Endodermal cell (in vitro differentiated cells): ENCODE measurements around the gene PCDHB3. TPM values are rescaled to one million over a fixed set of nuclear protein-coding genes. Genes with fewer than 3 reads are reported as not detected.
A peak's percentile ranks its signal among the peaks of the same experiment; 100 is the strongest.

Experiments used
- DNase-seq: peaks from one replicate; pipeline ENCODE4 v3.0.0-alpha.2; 2017
- H3K27ac ChIP-seq: 2 replicates; pipeline ENCODE4 v1.5.1; 2013; ENCODE audit warnings: mild to moderate bottlenecking, low read depth, low read length, moderate library complexity
- H3K27me3 ChIP-seq: 2 replicates; pipeline ENCODE4 v1.6.1; 2013; ENCODE audit warnings: mild to moderate bottlenecking, low read length, moderate library complexity; ENCODE audit not compliant: insufficient read depth, control insufficient read depth, poor library complexity, severe bottlenecking
- H3K36me3 ChIP-seq: 2 replicates; pipeline ENCODE4 v1.7.0; 2013; ENCODE audit warnings: mild to moderate bottlenecking, low read length, moderate library complexity; ENCODE audit not compliant: control insufficient read depth, insufficient read depth
- H3K4me1 ChIP-seq: one replicate; pipeline ENCODE4 v1.7.0; 2013; ENCODE audit warnings: low read length; ENCODE audit not compliant: control insufficient read depth, insufficient read depth
- H3K4me3 ChIP-seq: 2 replicates; pipeline ENCODE4 v1.5.1; 2013; ENCODE audit warnings: mild to moderate bottlenecking, low read length, moderate library complexity
- H3K9ac ChIP-seq: 2 replicates; pipeline ENCODE4 v1.6.1; 2013; ENCODE audit warnings: mild to moderate bottlenecking, low read length, moderate library complexity; ENCODE audit not compliant: poor library complexity, severe bottlenecking; ENCODE audit errors: extremely low read depth
- H3K9me3 ChIP-seq: 2 replicates; pipeline ENCODE4 v1.6.1; 2013; ENCODE audit warnings: mild to moderate bottlenecking, low read length, moderate library complexity; ENCODE audit not compliant: control insufficient read depth
- H3K27ac Mint-ChIP-seq: 2 replicates; pipeline ENCODE4 v1.8.0; 2020; ENCODE audit warnings: mixed read lengths
- H3K27me3 Mint-ChIP-seq: 2 replicates; pipeline ENCODE4 v1.8.0; 2021; ENCODE audit warnings: mild to moderate bottlenecking, mixed read lengths; ENCODE audit not compliant: insufficient read depth
- H3K36me3 Mint-ChIP-seq: 2 replicates; pipeline ENCODE4 v1.8.0; 2020; ENCODE audit warnings: low read depth, mixed read lengths
- H3K4me1 Mint-ChIP-seq: 2 replicates; pipeline ENCODE4 v1.8.0; 2020; ENCODE audit warnings: mixed read lengths
- H3K4me3 Mint-ChIP-seq: 2 replicates; pipeline ENCODE4 v1.8.0; 2020; ENCODE audit warnings: mild to moderate bottlenecking, moderate library complexity, mixed read lengths
- H3K9me3 Mint-ChIP-seq: 2 replicates; pipeline ENCODE4 v1.8.0; 2020; ENCODE audit warnings: mild to moderate bottlenecking, mixed read lengths
- CTCF ChIP-seq: fragments of 200-600 bp; sonication (generic); conservative IDR thresholded peaks from 2 replicates; pipeline ENCODE4 v1.5.0; 2021; ENCODE audit warnings: antibody characterized with exemption, mild to moderate bottlenecking
- WGBS, 2 experiments: methylation state at CpG; one replicate each; pipeline versions ENCODE4 v1.1.5 to v1.1.7; 2013; ENCODE audit warnings: missing lambda C conversion rate in 2 of 2, mixed read lengths in 1 of 2; ENCODE audit not compliant: insufficient coverage in 1 of 2, insufficient read length in 1 of 2; 5-methylcytosine and 5-hydroxymethylcytosine counted together
- long read RNA-seq, 4 experiments: library from polyadenylated mRNA in 2 of 4; library from RNA in 1 of 4; library from capped mRNA in 1 of 4; stranded (forward) in 3 of 4; unstranded in 1 of 4; transcript quantifications; one replicate each; pipeline ENCODE4 v2.0.0, GENCODE V29; 2020 to 2021; ENCODE audit warnings: inconsistent platforms in 1 of 4
- polyA plus RNA-seq, 2 experiments: library from polyadenylated mRNA; stranded (reverse); fragments of 50-300 nt; gene quantifications; one replicate each; pipeline ENCODE4 v1.2.3, GENCODE V29; 2013
- total RNA-seq, 2 donors: library from RNA; stranded (reverse); fragmentation: NEBNext Ultra II Directional in 1 of 2; extraction: Animal tissue kit (Norgen Biotek cat#: 25700) in 1 of 2; gene quantifications; 2 replicates in 1 of 2; 3 replicates in 1 of 2; pipeline ENCODE4 v1.2.1, GENCODE V29; 2021

Gene PCDHB3
- total RNA-seq = 10 to 100 TPM in 1 of 2 donors, 1 to 10 TPM in 1; 4.3 to 17.7 TPM
- polyA plus RNA-seq (2013, experiment 1 of 2) = 2.6 TPM
- 2.9 TPM for polyA plus RNA-seq (2013, experiment 2 of 2)
- long read RNA-seq, experiment 1 = 0 reads
- long read RNA-seq, experiment 2, partial matches to known transcripts = 0 of 1 reads
- long read RNA-seq, experiment 2, other reads (novel, unspliced or antisense) = 0 of 1 reads
- long read RNA-seq, experiment 3, transcript PCDHB3-201 (1 exons, 3,355 nt) = major isoform, 59 of 62 reads
- long read RNA-seq, experiment 3, partial matches to known transcripts = 0 of 62 reads
- long read RNA-seq, experiment 3, other reads (novel, unspliced or antisense) = 3 of 62 reads
- long read RNA-seq, experiment 4 = 0 reads

DNA sequence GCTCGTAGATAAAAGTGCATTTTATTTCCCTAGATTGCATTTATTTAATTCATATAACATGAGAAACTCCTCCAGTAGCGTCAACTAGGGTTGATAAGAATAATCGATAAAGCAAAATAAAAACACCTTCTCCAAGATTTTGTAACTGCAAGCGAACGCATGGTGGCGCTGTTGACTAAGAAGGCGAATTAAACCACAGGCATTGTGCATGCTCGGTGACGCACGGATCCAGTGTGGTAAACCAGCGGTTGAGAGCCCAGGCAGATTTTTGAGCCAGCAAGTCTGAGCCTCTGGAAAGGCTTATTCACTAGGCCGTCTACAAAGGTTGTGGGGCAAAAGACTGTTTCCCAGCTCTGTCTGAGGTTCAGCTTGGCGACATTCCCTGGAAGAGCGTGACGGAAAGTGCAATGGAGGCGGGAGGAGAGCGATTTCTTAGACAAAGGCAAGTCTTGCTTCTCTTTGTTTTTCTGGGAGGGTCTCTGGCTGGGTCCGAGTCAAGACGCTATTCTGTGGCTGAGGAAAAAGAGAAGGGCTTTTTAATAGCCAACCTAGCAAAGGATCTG is at the start of gene PCDHB3:
Gene PCDHB3, plus strand, starts transcription at position 231 of the 563 bp plus-strand sequence. Its CDS starts 177 bp downstream, at position 408.
- Histone ChIP-seq H3K27ac (no peak within 1 kb of the TSS), H3K9ac (no peak within 1 kb of the TSS), H3K9me3 (peaks cover 41% of the 10 kb centered on the region), H3K4me1 (no peaks in the 10 kb centered on the region), H3K36me3 (peaks cover 15% of the 10 kb centered on the region), H3K4me3 (no peak within 1 kb of the TSS), H3K27me3 (no peaks in the 10 kb centered on the region)
- H3K4me1 Mint-ChIP-seq = peaks cover 2% of the 10 kb centered on the region
- peak; percentile 88 for TF ChIP-seq CTCF
- DNase-seq = peak; percentile 88
- H3K4me3 Mint-ChIP-seq = peak within 1 kb of the TSS; percentile 75
- peaks cover 33% of the 10 kb centered on the region for H3K9me3 Mint-ChIP-seq
- 85 to 87% methylated on average over 16 to 19 of the region's 19 CpGs for WGBS, 2 experiments
- peaks cover 2% of the 10 kb centered on the region for H3K27me3 Mint-ChIP-seq
- peaks cover 50% of the 10 kb centered on the region for H3K36me3 Mint-ChIP-seq
- H3K27ac Mint-ChIP-seq = peak within 1 kb of the TSS; percentile 96

GRCh38 chr5:141050622-141051520 is 49.4 kb upstream of the PCDHB3 start, which contains the start of gene PCDHB1:
PCDHB1 (plus strand) TSS chr5:141051374; CDS start chr5:141051471, 97 bp downstream.
- peak; percentile 73 for DNase-seq
- peaks cover 66% of the 10 kb centered on the region for H3K27me3 Mint-ChIP-seq
- WGBS, 2 experiments = 12 to 14% methylated on average over 18 to 20 of the region's 20 CpGs

More at GRCh38 chr5:141050622-141051520, 49.4 kb upstream of the PCDHB3 start, which contains the start of gene PCDHB1:
- Mint-ChIP-seq H3K4me3 (peak within 1 kb of the TSS; percentile 64), H3K9me3 (no peaks in the 10 kb centered on the region), H3K36me3 (no peaks in the 10 kb centered on the region), H3K27ac (no peak within 1 kb of the TSS), H3K4me1 (peaks cover 5% of the 10 kb centered on the region)
- no peak within 1 kb of the TSS for H3K9ac ChIP-seq
- H3K4me3 ChIP-seq = peak within 1 kb of the TSS; percentile 84
- H3K4me1 ChIP-seq = no peaks in the 10 kb centered on the region
- H3K9me3 ChIP-seq = no peaks in the 10 kb centered on the region
- peaks cover 35% of the 10 kb centered on the region for H3K27me3 ChIP-seq
- H3K36me3 ChIP-seq = no peaks in the 10 kb centered on the region
- no peak for TF ChIP-seq CTCF
- H3K27ac ChIP-seq = no peak within 1 kb of the TSS
